ENCODE data around the gene ZNRF1. TPM values are rescaled to one million over a fixed set of nuclear protein-coding genes. Genes with fewer than 3 reads are reported as not detected.

Gene ZNRF1
- total and polyA plus RNA-seq, 2 donors (not counting 1 experiment from before 2014, with no cell fraction given), result 0.27 to 0.76 TPM

DNA sequence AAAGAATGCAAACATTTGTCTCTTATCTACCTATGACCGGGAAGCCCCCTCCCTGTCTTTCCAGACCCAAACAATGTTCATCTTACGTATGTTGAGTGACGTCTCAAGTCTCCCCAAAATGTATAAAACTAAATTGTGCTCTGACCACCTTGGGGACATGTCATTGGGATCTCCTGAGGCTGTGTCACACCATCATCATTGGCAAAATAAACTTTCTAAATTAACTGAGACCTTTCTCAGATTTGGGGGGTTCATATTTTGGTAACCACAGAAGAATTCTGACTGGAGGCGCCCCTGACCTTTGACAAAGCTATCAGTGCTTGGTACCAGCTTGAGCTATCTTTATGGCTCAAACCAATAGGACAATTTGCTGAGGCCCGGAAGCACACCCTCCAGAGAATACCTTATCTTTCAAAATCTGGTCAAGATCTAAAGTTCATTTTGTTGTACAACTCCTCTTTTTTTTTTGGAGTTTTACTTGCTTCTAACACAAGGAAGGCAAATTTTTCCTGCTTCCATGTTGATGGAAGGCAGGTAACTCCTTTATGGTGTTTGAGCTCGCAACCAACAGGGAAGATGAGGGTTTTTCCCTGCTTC is 120.2 kb downstream of the ZNRF1 start:
- Histone ChIP-seq H3K27ac (ENCODE audit: low read length in 2 of 2) (no peak overlapping the region), H3K4me2 (replicated peaks; ENCODE audit: low read depth, low read length, poor library complexity, severe bottlenecking) (no peak overlapping the region), H3K27me3 (replicated peaks in 1 of 4; ENCODE audit: control extremely low read depth in 1 of 4, control insufficient read depth in 3 of 4, insufficient read depth in 4 of 4, low read length in 3 of 4) (peaks cover 0 to 3% (median 0%) of the 10 kb centered on the region in 4 experiments), H3K4me3 (ENCODE audit: control extremely low read depth in 1 of 5, extremely low read depth in 1 of 5, insufficient read depth in 1 of 5, low read depth in 2 of 5, low read length in 4 of 5) (no peak overlapping the region), H3K9me3 (ENCODE audit: control extremely low read depth in 1 of 3, control insufficient read depth in 2 of 3, insufficient read depth in 1 of 3, low read length in 2 of 3) (peaks cover 3 to 18% (median 11%) of the 10 kb centered on the region in 3 donors), H3K36me3 (replicated peaks in 1 of 2; ENCODE audit: control extremely low read depth in 1 of 2, control insufficient read depth in 1 of 2, extremely low read depth in 1 of 2, insufficient read depth in 2 of 2, low read length in 1 of 2) (no peaks in the 10 kb centered on the region), H2AFZ (ENCODE audit: insufficient read depth, low read depth, low read length, poor library complexity, severe bottlenecking) (no peak overlapping the region), H3K4me1 (ENCODE audit: control insufficient read depth in 2 of 2, insufficient read depth in 2 of 2, low read length in 2 of 2) (no peaks in the 10 kb centered on the region), H4K20me1 (ENCODE audit: control insufficient read depth, insufficient read depth, low read length, poor library complexity, severe bottlenecking) (no peaks in the 10 kb centered on the region), H3K79me2 (ENCODE audit: control insufficient read depth, insufficient read depth, low read length) (no peaks in the 10 kb centered on the region), H3K9ac (ENCODE audit: low read length) (no peak overlapping the region)
- no peak for DNase-seq
- ChIA-PET POLR2A (no interaction called here), CTCF (interaction anchor here (0.6 kb wide), 1 partner anchor 129 kb away, joined by 4 read pairs; no protein-coding TSS in a partner anchor)
- TF ChIP-seq EZH2 (IDR thresholded peaks at IDR 0.05; ENCODE audit: borderline replicate concordance, insufficient read depth, low read depth, low read length, poor library complexity, severe bottlenecking), result no peak
- TF ChIP-seq, protein P1, sequence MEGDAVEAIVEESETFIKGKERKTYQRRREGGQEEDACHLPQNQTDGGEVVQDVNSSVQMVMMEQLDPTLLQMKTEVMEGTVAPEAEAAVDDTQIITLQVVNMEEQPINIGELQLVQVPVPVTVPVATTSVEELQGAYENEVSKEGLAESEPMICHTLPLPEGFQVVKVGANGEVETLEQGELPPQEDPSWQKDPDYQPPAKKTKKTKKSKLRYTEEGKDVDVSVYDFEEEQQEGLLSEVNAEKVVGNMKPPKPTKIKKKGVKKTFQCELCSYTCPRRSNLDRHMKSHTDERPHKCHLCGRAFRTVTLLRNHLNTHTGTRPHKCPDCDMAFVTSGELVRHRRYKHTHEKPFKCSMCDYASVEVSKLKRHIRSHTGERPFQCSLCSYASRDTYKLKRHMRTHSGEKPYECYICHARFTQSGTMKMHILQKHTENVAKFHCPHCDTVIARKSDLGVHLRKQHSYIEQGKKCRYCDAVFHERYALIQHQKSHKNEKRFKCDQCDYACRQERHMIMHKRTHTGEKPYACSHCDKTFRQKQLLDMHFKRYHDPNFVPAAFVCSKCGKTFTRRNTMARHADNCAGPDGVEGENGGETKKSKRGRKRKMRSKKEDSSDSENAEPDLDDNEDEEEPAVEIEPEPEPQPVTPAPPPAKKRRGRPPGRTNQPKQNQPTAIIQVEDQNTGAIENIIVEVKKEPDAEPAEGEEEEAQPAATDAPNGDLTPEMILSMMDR (IDR thresholded peaks at IDR 0.05), result no peak
- no peak overlapping the region for H3K4me3 Mint-ChIP-seq
- H3K9me3 Mint-ChIP-seq (ENCODE audit: insufficient read depth), result peaks cover 7% of the 10 kb centered on the region
- intact Hi-C loops (cut with micrococcal nuclease), result no loop called here
- no peak for ATAC-seq (ENCODE audit: low read depth)
- no peaks in the 10 kb centered on the region for H3K4me1 Mint-ChIP-seq
- no peaks in the 10 kb centered on the region for H3K27me3 Mint-ChIP-seq
- WGBS (ENCODE audit: insufficient coverage), result 95% methylated on average over 4 of the region's 6 CpGs
- H3K27ac Mint-ChIP-seq, result no peak overlapping the region

DNA sequence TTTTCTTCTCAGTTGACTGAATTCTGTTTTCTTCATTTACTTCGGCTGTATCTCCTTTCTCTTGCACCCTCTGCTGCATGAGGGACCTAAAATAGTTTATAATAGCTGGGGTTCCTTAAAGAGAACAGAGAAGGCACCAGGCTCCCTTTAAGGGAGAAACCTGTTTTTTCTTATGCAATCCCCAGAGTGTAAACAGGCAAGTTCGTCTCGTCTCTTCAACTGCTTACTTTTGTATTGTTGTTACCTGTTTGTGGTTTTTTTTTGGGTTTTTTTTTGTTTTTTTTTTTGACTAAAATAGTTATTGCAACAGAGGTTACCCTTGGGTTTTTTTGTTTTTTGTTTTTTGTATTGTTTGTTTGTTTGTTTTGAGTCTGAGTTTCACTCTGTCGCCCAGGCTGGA is 121.4 kb downstream of the ZNRF1 start:
- no peaks in the 10 kb centered on the region for H3K4me1 Mint-ChIP-seq
- H3K27ac Mint-ChIP-seq, result no peak overlapping the region
- Histone ChIP-seq H3K27me3 (replicated peaks in 1 of 4; ENCODE audit: control extremely low read depth in 1 of 4, control insufficient read depth in 3 of 4, insufficient read depth in 4 of 4, low read length in 3 of 4) (peaks cover 0 to 3% (median 0%) of the 10 kb centered on the region in 4 experiments), H3K36me3 (replicated peaks in 1 of 2; ENCODE audit: control extremely low read depth in 1 of 2, control insufficient read depth in 1 of 2, extremely low read depth in 1 of 2, insufficient read depth in 2 of 2, low read length in 1 of 2) (no peaks in the 10 kb centered on the region), H3K79me2 (ENCODE audit: control insufficient read depth, insufficient read depth, low read length) (no peaks in the 10 kb centered on the region), H3K9ac (ENCODE audit: low read length) (no peak overlapping the region), H4K20me1 (ENCODE audit: control insufficient read depth, insufficient read depth, low read length, poor library complexity, severe bottlenecking) (no peaks in the 10 kb centered on the region), H2AFZ (ENCODE audit: insufficient read depth, low read depth, low read length, poor library complexity, severe bottlenecking) (no peak overlapping the region), H3K4me2 (replicated peaks; ENCODE audit: low read depth, low read length, poor library complexity, severe bottlenecking) (no peak overlapping the region), H3K27ac (ENCODE audit: low read length in 2 of 2) (no peak overlapping the region), H3K4me1 (ENCODE audit: control insufficient read depth in 2 of 2, insufficient read depth in 2 of 2, low read length in 2 of 2) (no peaks in the 10 kb centered on the region), H3K4me3 (ENCODE audit: control extremely low read depth in 1 of 5, extremely low read depth in 1 of 5, insufficient read depth in 1 of 5, low read depth in 2 of 5, low read length in 4 of 5) (no peak overlapping the region), H3K9me3 (ENCODE audit: control extremely low read depth in 1 of 3, control insufficient read depth in 2 of 3, insufficient read depth in 1 of 3, low read length in 2 of 3) (peaks cover 3 to 18% (median 11%) of the 10 kb centered on the region in 3 donors)
- H3K27me3 Mint-ChIP-seq, result no peaks in the 10 kb centered on the region
- peaks cover 7% of the 10 kb centered on the region for H3K9me3 Mint-ChIP-seq (ENCODE audit: insufficient read depth)
- DNase-seq (no peak), ATAC-seq (ENCODE audit: low read depth) (no peak)
- ChIA-PET POLR2A (no interaction called here), CTCF (interaction anchor here (0.7 kb wide), 1 partner anchor 19 kb away, joined by 3 read pairs; no protein-coding TSS in a partner anchor)
- 86% methylated on average over 3 of the region's 4 CpGs for WGBS (ENCODE audit: insufficient coverage)
- H3K4me3 Mint-ChIP-seq, result no peak overlapping the region
- TF ChIP-seq, protein P1 (IDR thresholded peaks at IDR 0.05), result no peak
- no peak for TF ChIP-seq EZH2 (IDR thresholded peaks at IDR 0.05; ENCODE audit: borderline replicate concordance, insufficient read depth, low read depth, low read length, poor library complexity, severe bottlenecking)
- intact Hi-C loops (cut with micrococcal nuclease), result no loop called here

Measured in B cell (primary cell).